ENCODE data around the gene UNCX. TPM values are rescaled to one million over a fixed set of nuclear protein-coding genes. Genes with fewer than 3 reads are reported as not detected.
"Not testable (repeated sequence)": the region's sequence is repeated elsewhere in the genome, so short reads cannot be mapped to it uniquely, and the experiment has no call there.

The UNCX gene
- total and polyA plus RNA-seq, 5 donors from 2014 or later = not detected

DNA sequence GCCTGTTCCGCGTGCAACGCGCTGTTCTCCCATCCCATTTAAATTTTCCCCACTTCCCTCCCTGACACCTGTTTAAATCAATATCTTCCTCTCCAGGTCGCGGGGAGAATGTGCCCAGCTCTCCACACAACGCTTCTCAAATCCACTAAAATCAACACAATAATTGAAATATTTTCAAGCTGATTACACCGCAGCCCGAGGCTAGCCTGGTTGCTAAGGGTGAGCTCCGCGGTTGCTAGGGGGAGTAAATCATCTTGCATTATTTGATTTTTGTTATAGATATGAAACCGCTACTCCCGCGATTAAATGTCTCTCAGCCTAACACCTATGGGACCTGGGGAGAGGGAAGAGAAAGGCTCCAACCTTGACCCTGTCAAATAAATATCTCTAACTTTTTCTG, 36.2 kb downstream of the UNCX start:
- DNase-seq (no peak), ATAC-seq (ENCODE audit: low read depth in 2 of 2) (no peak)
- Histone ChIP-seq H3K27ac (ENCODE audit: insufficient read depth, low read length, poor library complexity, severe bottlenecking) (no peak overlapping the region), H3K36me3 (ENCODE audit: control insufficient read depth, insufficient read depth, low read length) (no peaks in the 10 kb centered on the region), H3K4me3 (ENCODE audit: low read depth, low read length) (no peak overlapping the region), H3K9me3 (ENCODE audit: control insufficient read depth in 2 of 2, low read length in 2 of 2) (no peaks in the 10 kb centered on the region), H3K27me3 (ENCODE audit: control insufficient read depth, insufficient read depth, low read length) (no peaks in the 10 kb centered on the region), H3K4me1 (ENCODE audit: control insufficient read depth, insufficient read depth, low read length, poor library complexity, severe bottlenecking) (no peaks in the 10 kb centered on the region)
- H3K27me3 Mint-ChIP-seq = peaks cover 13% of the 10 kb centered on the region
- H3K9me3 Mint-ChIP-seq = peaks cover 0 to 2% (median 0%) of the 10 kb centered on the region in 7 donors
- no peaks in the 10 kb centered on the region for H3K4me1 Mint-ChIP-seq
- H3K4me3 Mint-ChIP-seq = no peak overlapping the region
- no peak overlapping the region for H3K27ac Mint-ChIP-seq
- H3K36me3 Mint-ChIP-seq = no peaks in the 10 kb centered on the region

DNA sequence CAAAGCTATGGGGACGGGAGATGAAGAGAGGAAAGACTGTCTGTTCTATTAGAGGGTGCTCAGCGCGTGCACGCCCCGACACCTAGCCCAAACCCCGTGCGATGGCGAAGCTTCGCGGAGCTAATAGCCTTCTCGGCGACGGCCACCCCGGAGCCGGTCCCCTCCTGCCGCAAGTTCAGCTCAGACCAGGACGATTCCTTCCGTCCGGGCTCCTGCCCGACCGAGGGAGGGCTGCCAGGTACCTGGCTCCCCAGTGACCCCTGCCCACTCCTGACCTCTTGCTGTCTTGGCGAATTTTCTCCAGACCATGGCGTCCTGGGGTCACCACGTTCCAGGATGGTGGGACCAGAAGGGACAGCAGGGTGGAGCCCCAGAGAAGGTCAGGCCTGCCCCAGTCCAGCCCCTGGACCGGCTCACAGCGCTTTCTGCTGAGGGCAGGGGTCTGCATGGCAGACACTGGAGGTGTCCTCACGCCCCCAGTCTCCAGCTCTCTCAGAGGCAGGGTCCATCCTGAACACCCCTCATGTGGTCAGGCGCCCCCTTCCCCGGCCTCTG, 36.7 kb downstream of the UNCX start:
- no peaks in the 10 kb centered on the region for H3K36me3 ChIP-seq (ENCODE audit: control insufficient read depth, insufficient read depth, low read length)
- ATAC-seq (ENCODE audit: low read depth in 2 of 2) (no peak), DNase-seq (no peak)
- no peak overlapping the region for H3K27ac Mint-ChIP-seq
- H3K4me3 Mint-ChIP-seq = no peak overlapping the region
- H3K27me3 Mint-ChIP-seq = peaks cover 13% of the 10 kb centered on the region
- H3K27ac ChIP-seq (ENCODE audit: insufficient read depth, low read length, poor library complexity, severe bottlenecking) = no peak overlapping the region
- H3K27me3 ChIP-seq (ENCODE audit: control insufficient read depth, insufficient read depth, low read length) = no peaks in the 10 kb centered on the region
- no peaks in the 10 kb centered on the region for H3K4me1 Mint-ChIP-seq
- H3K9me3 ChIP-seq (ENCODE audit: control insufficient read depth in 2 of 2, low read length in 2 of 2) = no peaks in the 10 kb centered on the region
- H3K4me1 ChIP-seq (ENCODE audit: control insufficient read depth, insufficient read depth, low read length, poor library complexity, severe bottlenecking) = no peaks in the 10 kb centered on the region
- no peak overlapping the region for H3K4me3 ChIP-seq (ENCODE audit: low read depth, low read length)
- H3K9me3 Mint-ChIP-seq = peaks cover 0 to 2% (median 0%) of the 10 kb centered on the region in 7 donors
- H3K36me3 Mint-ChIP-seq = no peaks in the 10 kb centered on the region

DNA sequence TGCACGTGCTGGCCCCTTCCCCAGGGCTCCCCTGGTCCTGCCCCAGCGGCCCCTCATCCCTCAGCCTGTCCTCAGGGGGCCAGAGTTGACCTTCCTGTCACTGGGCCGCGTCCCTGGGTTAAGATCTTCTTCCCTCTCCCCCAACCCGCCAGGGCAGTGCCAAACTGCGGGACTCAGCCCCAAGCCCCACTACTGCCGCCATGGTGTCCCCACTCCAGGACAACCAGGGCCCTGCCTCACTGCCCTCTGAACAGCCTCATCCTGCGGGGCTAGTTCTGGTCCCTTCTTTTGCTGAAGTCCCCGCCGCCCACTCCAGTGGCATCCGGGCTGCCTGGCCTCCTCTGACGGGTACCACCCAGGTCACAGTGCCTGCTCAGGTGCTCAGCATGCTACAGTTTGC, 37.5 kb downstream of the UNCX start:
- H3K27ac ChIP-seq (ENCODE audit: insufficient read depth, low read length, poor library complexity, severe bottlenecking) = no peak overlapping the region
- DNase-seq (no peak), ATAC-seq (ENCODE audit: low read depth in 2 of 2) (no peak)
- Mint-ChIP-seq H3K4me1 (no peaks in the 10 kb centered on the region), H3K4me3 (no peak overlapping the region), H3K27ac (no peak overlapping the region), H3K9me3 (peaks cover 0 to 2% (median 0%) of the 10 kb centered on the region in 7 donors), H3K27me3 (peaks cover 9% of the 10 kb centered on the region), H3K36me3 (no peaks in the 10 kb centered on the region)
- no peak overlapping the region for H3K4me3 ChIP-seq (ENCODE audit: low read depth, low read length)
- no peaks in the 10 kb centered on the region for H3K9me3 ChIP-seq (ENCODE audit: control insufficient read depth in 2 of 2, low read length in 2 of 2)
- H3K27me3 ChIP-seq (ENCODE audit: control insufficient read depth, insufficient read depth, low read length) = no peaks in the 10 kb centered on the region
- no peaks in the 10 kb centered on the region for H3K36me3 ChIP-seq (ENCODE audit: control insufficient read depth, insufficient read depth, low read length)
- H3K4me1 ChIP-seq (ENCODE audit: control insufficient read depth, insufficient read depth, low read length, poor library complexity, severe bottlenecking) = no peaks in the 10 kb centered on the region

DNA sequence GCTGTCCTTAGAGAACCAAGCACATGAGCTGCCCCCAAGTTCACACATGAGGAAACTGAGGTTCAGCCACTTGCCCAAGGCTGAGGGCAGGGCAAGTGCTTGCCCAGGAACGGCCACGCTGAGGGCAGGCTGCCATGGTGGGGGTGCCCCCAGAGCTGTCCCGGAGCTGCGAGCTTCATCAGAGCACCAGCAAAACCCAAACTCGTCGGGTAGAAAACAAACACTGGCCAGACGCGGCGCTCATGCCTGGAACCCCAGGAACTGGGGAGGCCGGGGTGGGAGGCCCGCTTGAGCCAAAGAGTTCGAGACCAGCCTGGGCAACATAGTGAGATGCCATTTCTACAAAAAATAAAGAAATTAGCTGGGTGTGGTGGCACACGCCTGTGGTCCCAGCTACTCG, 38.4 kb downstream of the UNCX start:
- H3K27ac Mint-ChIP-seq = no peak overlapping the region
- no peaks in the 10 kb centered on the region for H3K4me1 Mint-ChIP-seq
- H3K4me3 Mint-ChIP-seq = no peak overlapping the region
- no peak for DNase-seq
- peaks cover 4% of the 10 kb centered on the region for H3K27me3 Mint-ChIP-seq
- Histone ChIP-seq H3K27me3 (ENCODE audit: control insufficient read depth, insufficient read depth, low read length) (no peaks in the 10 kb centered on the region), H3K27ac (ENCODE audit: insufficient read depth, low read length, poor library complexity, severe bottlenecking) (no peak overlapping the region), H3K4me3 (ENCODE audit: low read depth, low read length) (no peak overlapping the region), H3K36me3 (ENCODE audit: control insufficient read depth, insufficient read depth, low read length) (no peaks in the 10 kb centered on the region), H3K9me3 (ENCODE audit: control insufficient read depth in 2 of 2, low read length in 2 of 2) (no peaks in the 10 kb centered on the region), H3K4me1 (ENCODE audit: control insufficient read depth, insufficient read depth, low read length, poor library complexity, severe bottlenecking) (no peaks in the 10 kb centered on the region)
- no peaks in the 10 kb centered on the region for H3K36me3 Mint-ChIP-seq
- peaks cover 0 to 2% (median 0%) of the 10 kb centered on the region in 7 donors for H3K9me3 Mint-ChIP-seq
- no peak for ATAC-seq (ENCODE audit: low read depth in 2 of 2)

DNA sequence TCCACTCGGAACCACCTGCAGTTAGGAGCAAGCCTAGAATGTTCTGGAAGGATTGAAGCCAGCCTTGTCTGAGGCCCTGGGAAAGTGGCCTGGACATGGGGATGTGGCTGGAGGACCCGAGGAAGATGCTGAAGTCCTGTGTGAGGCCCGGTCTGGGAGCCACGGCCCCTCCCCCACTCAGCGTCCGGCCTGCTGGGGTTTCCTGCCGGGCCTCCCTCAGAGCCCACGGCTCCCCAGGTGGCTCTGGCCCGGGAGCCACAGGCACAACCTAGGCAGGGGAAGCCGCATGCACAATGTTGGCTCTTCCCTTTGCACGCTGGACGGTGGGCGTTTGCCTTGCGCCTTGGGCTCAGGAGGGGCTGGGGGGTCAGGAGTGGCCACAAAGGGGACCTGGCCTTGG, 39.0 kb downstream of the UNCX start:
- H3K27ac ChIP-seq (ENCODE audit: insufficient read depth, low read length, poor library complexity, severe bottlenecking) = no peak overlapping the region
- no peaks in the 10 kb centered on the region for H3K4me1 ChIP-seq (ENCODE audit: control insufficient read depth, insufficient read depth, low read length, poor library complexity, severe bottlenecking)
- H3K9me3 Mint-ChIP-seq = peaks cover 0 to 3% (median 0%) of the 10 kb centered on the region in 7 donors
- no peak overlapping the region for H3K4me3 ChIP-seq (ENCODE audit: low read depth, low read length)
- DNase-seq (no peak), ATAC-seq (ENCODE audit: low read depth in 2 of 2) (no peak)
- H3K4me1 Mint-ChIP-seq = no peaks in the 10 kb centered on the region
- H3K9me3 ChIP-seq (ENCODE audit: control insufficient read depth in 2 of 2, low read length in 2 of 2) = no peaks in the 10 kb centered on the region
- H3K27ac Mint-ChIP-seq = no peak overlapping the region
- no peaks in the 10 kb centered on the region for H3K36me3 ChIP-seq (ENCODE audit: control insufficient read depth, insufficient read depth, low read length)
- peaks cover 4% of the 10 kb centered on the region for H3K27me3 Mint-ChIP-seq
- H3K4me3 Mint-ChIP-seq = no peak overlapping the region
- no peaks in the 10 kb centered on the region for H3K36me3 Mint-ChIP-seq
- no peaks in the 10 kb centered on the region for H3K27me3 ChIP-seq (ENCODE audit: control insufficient read depth, insufficient read depth, low read length)

DNA sequence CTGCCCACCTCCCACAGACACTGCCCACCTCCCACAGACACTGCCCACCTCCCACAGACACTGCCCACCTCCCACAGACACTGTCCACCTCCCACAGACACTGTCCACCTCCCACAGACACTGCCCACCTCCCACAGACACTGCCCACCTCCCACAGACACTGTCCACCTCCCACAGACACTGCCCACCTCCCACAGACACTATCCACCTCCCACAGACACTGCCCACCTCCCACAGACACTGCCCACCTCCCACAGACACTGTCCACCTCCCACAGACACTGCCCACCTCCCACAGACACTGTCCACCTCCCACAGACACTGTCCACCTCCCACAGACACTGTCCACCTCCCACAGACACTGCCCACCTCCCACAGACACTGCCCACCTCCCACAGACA, 39.5 kb downstream of the UNCX start:
- H3K27me3 ChIP-seq (ENCODE audit: control insufficient read depth, insufficient read depth, low read length); H3K27me3 Mint-ChIP-seq; ATAC-seq (ENCODE audit: low read depth in 2 of 2); H3K9me3 ChIP-seq (ENCODE audit: control insufficient read depth in 2 of 2, low read length in 2 of 2); DNase-seq; H3K4me3 Mint-ChIP-seq; H3K36me3 Mint-ChIP-seq; H3K4me1 ChIP-seq (ENCODE audit: control insufficient read depth, insufficient read depth, low read length, poor library complexity, severe bottlenecking); H3K9me3 Mint-ChIP-seq; H3K27ac ChIP-seq (ENCODE audit: insufficient read depth, low read length, poor library complexity, severe bottlenecking); H3K4me3 ChIP-seq (ENCODE audit: low read depth, low read length); H3K4me1 Mint-ChIP-seq; H3K27ac Mint-ChIP-seq; H3K36me3 ChIP-seq (ENCODE audit: control insufficient read depth, insufficient read depth, low read length): not testable (repeated sequence)

DNA sequence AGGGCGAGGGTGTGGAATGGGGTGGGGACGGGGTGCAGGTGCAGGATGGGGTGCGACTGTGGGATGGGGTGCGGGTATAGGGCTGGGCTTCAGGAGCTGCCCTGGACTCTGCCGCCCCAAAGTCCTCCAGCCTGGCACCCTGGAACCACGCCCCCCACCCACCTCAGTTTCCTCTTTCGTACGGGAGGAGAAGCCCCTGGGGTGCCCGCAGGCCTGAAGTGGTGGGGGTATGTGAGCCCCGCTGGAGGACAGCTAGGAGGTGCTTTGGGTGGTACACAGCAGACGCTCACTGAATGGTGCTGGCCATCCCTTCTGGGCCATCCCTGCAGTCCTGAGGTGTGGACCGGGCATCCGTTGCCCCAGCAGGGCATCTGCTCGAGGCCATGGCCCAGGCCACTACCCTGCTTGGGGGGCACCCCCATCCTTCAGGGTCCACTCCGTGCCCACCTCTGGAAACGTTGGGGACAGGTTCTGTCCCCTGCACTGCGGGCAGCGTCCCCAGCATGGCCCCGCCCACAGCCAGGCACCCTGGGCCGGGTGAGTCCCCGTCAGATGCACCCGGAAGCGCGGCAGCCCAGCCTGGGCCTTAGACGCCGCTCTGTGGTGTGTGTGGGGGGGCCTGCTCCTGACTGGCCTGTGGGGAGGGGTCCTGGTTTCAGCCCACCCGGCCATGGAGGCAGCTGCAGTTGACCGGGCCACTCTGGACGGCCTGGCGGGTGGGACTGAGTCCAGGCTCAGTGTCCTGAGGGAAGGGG, 41.6 kb downstream of the UNCX start:
- Mint-ChIP-seq H3K9me3 (peaks cover 0 to 6% (median 2%) of the 10 kb centered on the region in 7 donors), H3K4me1 (no peaks in the 10 kb centered on the region), H3K27ac (no peak overlapping the region), H3K36me3 (no peaks in the 10 kb centered on the region), H3K4me3 (no peak overlapping the region), H3K27me3 (peaks cover 4% of the 10 kb centered on the region)
- Histone ChIP-seq H3K4me3 (ENCODE audit: low read depth, low read length) (no peak overlapping the region), H3K27me3 (ENCODE audit: control insufficient read depth, insufficient read depth, low read length) (no peaks in the 10 kb centered on the region), H3K27ac (ENCODE audit: insufficient read depth, low read length, poor library complexity, severe bottlenecking) (no peak overlapping the region), H3K36me3 (ENCODE audit: control insufficient read depth, insufficient read depth, low read length) (no peaks in the 10 kb centered on the region), H3K4me1 (ENCODE audit: control insufficient read depth, insufficient read depth, low read length, poor library complexity, severe bottlenecking) (no peaks in the 10 kb centered on the region), H3K9me3 (ENCODE audit: control insufficient read depth in 2 of 2, low read length in 2 of 2) (no peaks in the 10 kb centered on the region)
- no peak for ATAC-seq (ENCODE audit: low read depth in 2 of 2)
- no peak for DNase-seq

DNA sequence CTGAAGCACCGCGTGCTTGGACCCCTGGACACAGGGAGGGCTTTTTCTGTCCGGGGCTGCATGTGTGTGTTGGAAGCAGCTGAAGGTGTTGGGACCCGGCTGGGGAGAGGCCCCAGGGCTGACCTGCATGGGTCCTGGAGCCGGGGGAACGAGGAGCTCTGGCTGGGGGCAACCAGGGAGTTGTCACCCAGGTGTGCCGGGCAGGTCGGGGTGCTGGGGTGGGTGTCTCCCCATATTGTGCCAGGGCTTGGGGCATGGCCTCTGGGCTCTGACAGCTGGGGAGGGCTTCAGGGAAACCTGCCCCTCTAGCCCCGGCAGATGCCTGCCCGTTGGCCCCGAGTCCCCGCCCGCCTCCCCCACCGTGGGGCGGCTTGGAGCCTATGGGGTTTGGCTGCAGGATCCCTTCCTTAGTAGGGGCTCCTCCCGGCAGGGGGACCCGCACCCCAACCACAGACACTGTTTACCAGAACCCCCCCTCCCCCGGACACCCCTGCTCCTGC, 42.3 kb downstream of the UNCX start:
- Mint-ChIP-seq H3K4me1 (no peaks in the 10 kb centered on the region), H3K27ac (no peak overlapping the region), H3K36me3 (no peaks in the 10 kb centered on the region), H3K4me3 (no peak overlapping the region), H3K9me3 (peaks cover 0 to 6% (median 2%) of the 10 kb centered on the region in 7 donors), H3K27me3 (peaks cover 4% of the 10 kb centered on the region)
- Histone ChIP-seq H3K36me3 (ENCODE audit: control insufficient read depth, insufficient read depth, low read length) (no peaks in the 10 kb centered on the region), H3K27me3 (ENCODE audit: control insufficient read depth, insufficient read depth, low read length) (no peaks in the 10 kb centered on the region), H3K4me3 (ENCODE audit: low read depth, low read length) (no peak overlapping the region), H3K27ac (ENCODE audit: insufficient read depth, low read length, poor library complexity, severe bottlenecking) (no peak overlapping the region), H3K9me3 (ENCODE audit: control insufficient read depth in 2 of 2, low read length in 2 of 2) (no peaks in the 10 kb centered on the region), H3K4me1 (ENCODE audit: control insufficient read depth, insufficient read depth, low read length, poor library complexity, severe bottlenecking) (no peaks in the 10 kb centered on the region)
- ATAC-seq (ENCODE audit: low read depth in 2 of 2) (no peak), DNase-seq (no peak)

Data from CD4-positive, CD25-positive, alpha-beta regulatory T cell (primary cell).